CD4-positive, alpha-beta T cell (primary cell): ENCODE results near the gene CDH13. TPM values are rescaled to one million over a fixed set of nuclear protein-coding genes. Genes with fewer than 3 reads are reported as not detected.

Experiments used
- ATAC-seq: fragments of 200-7000 bp; cut with Tn5 transposase; one replicate; pipeline ENCODE4 v1.10.0; 2022; ENCODE audit warnings: mild to moderate bottlenecking; ENCODE audit not compliant: poor library complexity
- CTCF ChIA-PET: fragments of 350-600 bp; sonication (Branson Sonifier 250); formaldehyde crosslinking; loops from one replicate; lab custom pipeline; 2021; ENCODE audit warnings: antibody characterized with exemption, inconsistent platforms; lab: Charles Lee
- POLR2A ChIA-PET: fragments of 350-600 bp; sonication (Branson Sonifier 250); formaldehyde crosslinking; loops from one replicate; lab custom pipeline; 2021; ENCODE audit warnings: antibody characterized with exemption, inconsistent platforms; lab: Charles Lee
- DNase-seq, 14 experiments: peaks; one replicate each; pipeline ENCODE4 v3.0.0-alpha.2; 2013 to 2020; ENCODE audit warnings: mixed read lengths in 2 of 14
- H3K27ac ChIP-seq, 2 donors: one replicate each; pipeline versions ENCODE4 v1.5.1 to v1.7.0; 2013; ENCODE audit warnings: low read length in 2 of 2, low read depth in 1 of 2, mild to moderate bottlenecking in 1 of 2
- H3K27me3 ChIP-seq, 2 experiments: 1 replicate in 1 of 2; 2 replicates in 1 of 2; pipeline versions ENCODE4 v1.6.1 to v1.7.0; 2013; ENCODE audit warnings: low read length in 2 of 2, control low read depth in 1 of 2, mild to moderate bottlenecking in 1 of 2, moderate library complexity in 1 of 2; ENCODE audit not compliant: insufficient read depth in 2 of 2, control insufficient read depth in 1 of 2
- H3K36me3 ChIP-seq: one replicate; pipeline ENCODE4 v1.6.1; 2013; ENCODE audit warnings: low read length, control low read depth; ENCODE audit not compliant: insufficient read depth
- H3K4me1 ChIP-seq: one replicate; pipeline ENCODE4 v1.6.1; 2013; ENCODE audit warnings: low read length, control low read depth; ENCODE audit not compliant: insufficient read depth
- H3K4me3 ChIP-seq: one replicate; pipeline ENCODE4 v1.5.1; 2013; ENCODE audit warnings: mild to moderate bottlenecking, low read length, moderate library complexity
- H3K9me3 ChIP-seq, 2 experiments: 1 replicate in 1 of 2; 2 replicates in 1 of 2; pipeline versions ENCODE4 v1.6.1 to v1.7.0; 2013; ENCODE audit warnings: low read length in 2 of 2, mild to moderate bottlenecking in 2 of 2, control low read depth in 1 of 2, moderate library complexity in 1 of 2; ENCODE audit not compliant: control insufficient read depth in 1 of 2, insufficient read depth in 1 of 2
- H3K27ac Mint-ChIP-seq: one replicate; pipeline ENCODE4 v1.8.0; 2020; ENCODE audit warnings: mixed read lengths
- H3K27me3 Mint-ChIP-seq: one replicate; pipeline ENCODE4 v1.8.0; 2021; ENCODE audit warnings: mixed read lengths
- H3K36me3 Mint-ChIP-seq: one replicate; pipeline ENCODE4 v1.8.0; 2021; ENCODE audit warnings: low read depth, mixed read lengths
- H3K4me1 Mint-ChIP-seq: one replicate; pipeline ENCODE4 v1.8.0; 2021; ENCODE audit warnings: low read depth, mixed read lengths
- H3K4me3 Mint-ChIP-seq: one replicate; pipeline ENCODE4 v1.8.0; 2020; ENCODE audit warnings: mild to moderate bottlenecking, mixed read lengths
- H3K9me3 Mint-ChIP-seq: one replicate; pipeline ENCODE4 v1.8.0; 2020; ENCODE audit warnings: mixed read lengths
- intact Hi-C, 2 experiments: fragments of 100-400 bp; cut with DNase I in 1 of 2; cut with micrococcal nuclease in 1 of 2; formaldehyde crosslinking; loops; one replicate each; pipeline versions ENCODE4 v1.15.1 to v1.9.0; 2023 to 2025; cut with DNase I, micrococcal nuclease
- total RNA-seq, 174 experiments: library from RNA in 2 of 174; stranded (reverse) in 2 of 174; gene quantifications; one replicate each; pipeline ENCODE4 v1.2.3 and lab custom pipeline; 2021 to 2026
- TF ChIP-seq, protein P1 (sequence below): fragments of 200-600 bp; IDR thresholded peaks from one replicate; pipeline ENCODE4 v1.8.0; 2022; ENCODE audit warnings: antibody characterized with exemption, mild to moderate bottlenecking

Gene CDH13
- total RNA-seq, 2 experiments from 2014 or later: not detected

DNA sequence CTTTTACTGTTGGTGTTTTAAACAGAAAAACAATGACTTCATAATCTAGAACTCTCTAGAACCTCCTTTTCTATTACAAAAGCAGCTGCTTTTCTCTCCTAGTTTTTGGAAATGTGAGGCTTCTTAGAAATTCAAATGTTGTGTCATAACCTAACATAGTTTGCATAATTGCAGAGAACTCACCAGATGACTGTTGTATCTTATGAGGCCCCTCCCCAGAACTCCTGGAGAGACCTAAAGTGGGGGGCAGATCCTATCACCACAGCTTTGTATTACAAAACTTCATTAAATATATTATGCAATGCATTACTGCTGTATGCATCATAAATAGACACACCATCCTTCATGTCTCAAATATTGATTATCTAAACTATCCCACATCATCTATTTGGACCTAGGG, 642.3 kb downstream of the CDH13 start:
- Histone ChIP-seq H3K36me3 (no peaks in the 10 kb centered on the region), H3K27me3 (no peaks in the 10 kb centered on the region), H3K4me1 (no peaks in the 10 kb centered on the region), H3K27ac (no peak overlapping the region), H3K4me3 (no peak overlapping the region), H3K9me3 (no peaks in the 10 kb centered on the region)
- DNase-seq: no peak
- ChIA-PET CTCF (no interaction called here), POLR2A (no interaction called here)
- intact Hi-C loops: no loop called here
- Mint-ChIP-seq H3K4me1 (no peaks in the 10 kb centered on the region), H3K27ac (no peak overlapping the region), H3K27me3 (peaks cover 12% of the 10 kb centered on the region), H3K4me3 (no peak overlapping the region), H3K36me3 (no peaks in the 10 kb centered on the region), H3K9me3 (no peaks in the 10 kb centered on the region)
- no peak for ATAC-seq
- TF ChIP-seq, protein P1, sequence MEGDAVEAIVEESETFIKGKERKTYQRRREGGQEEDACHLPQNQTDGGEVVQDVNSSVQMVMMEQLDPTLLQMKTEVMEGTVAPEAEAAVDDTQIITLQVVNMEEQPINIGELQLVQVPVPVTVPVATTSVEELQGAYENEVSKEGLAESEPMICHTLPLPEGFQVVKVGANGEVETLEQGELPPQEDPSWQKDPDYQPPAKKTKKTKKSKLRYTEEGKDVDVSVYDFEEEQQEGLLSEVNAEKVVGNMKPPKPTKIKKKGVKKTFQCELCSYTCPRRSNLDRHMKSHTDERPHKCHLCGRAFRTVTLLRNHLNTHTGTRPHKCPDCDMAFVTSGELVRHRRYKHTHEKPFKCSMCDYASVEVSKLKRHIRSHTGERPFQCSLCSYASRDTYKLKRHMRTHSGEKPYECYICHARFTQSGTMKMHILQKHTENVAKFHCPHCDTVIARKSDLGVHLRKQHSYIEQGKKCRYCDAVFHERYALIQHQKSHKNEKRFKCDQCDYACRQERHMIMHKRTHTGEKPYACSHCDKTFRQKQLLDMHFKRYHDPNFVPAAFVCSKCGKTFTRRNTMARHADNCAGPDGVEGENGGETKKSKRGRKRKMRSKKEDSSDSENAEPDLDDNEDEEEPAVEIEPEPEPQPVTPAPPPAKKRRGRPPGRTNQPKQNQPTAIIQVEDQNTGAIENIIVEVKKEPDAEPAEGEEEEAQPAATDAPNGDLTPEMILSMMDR: no peak

DNA sequence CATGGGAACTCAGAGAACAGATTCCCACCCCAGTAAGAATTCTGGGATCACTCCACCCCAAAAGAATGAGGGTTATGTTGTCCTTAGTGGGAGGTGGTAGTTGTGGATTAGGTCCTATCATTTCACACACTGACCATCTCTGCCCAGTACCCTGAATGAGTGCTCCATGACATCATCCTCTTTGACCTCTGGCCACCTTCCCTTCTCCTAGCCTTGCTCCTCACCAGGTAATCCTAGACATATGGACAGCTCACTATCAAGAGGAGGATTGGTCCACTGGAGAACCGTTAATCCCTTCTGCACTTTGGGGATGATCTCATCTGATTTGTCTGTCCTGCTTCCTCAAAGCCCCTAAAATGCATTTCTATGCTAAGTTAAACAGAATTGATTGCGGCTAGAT, 642.8 kb downstream of the CDH13 start:
- Mint-ChIP-seq H3K4me1 (no peaks in the 10 kb centered on the region), H3K27ac (no peak overlapping the region), H3K9me3 (no peaks in the 10 kb centered on the region), H3K4me3 (no peak overlapping the region), H3K36me3 (no peaks in the 10 kb centered on the region), H3K27me3 (peaks cover 15% of the 10 kb centered on the region)
- intact Hi-C loops: no loop called here
- no peaks in the 10 kb centered on the region for H3K4me1 ChIP-seq
- CTCF ChIA-PET: no interaction called here
- no peak overlapping the region for H3K4me3 ChIP-seq
- H3K9me3 ChIP-seq: no peaks in the 10 kb centered on the region
- no peak for DNase-seq
- no peaks in the 10 kb centered on the region for H3K36me3 ChIP-seq
- no peaks in the 10 kb centered on the region for H3K27me3 ChIP-seq
- POLR2A ChIA-PET: no interaction called here
- no peak for ATAC-seq
- TF ChIP-seq, protein P1: no peak
- H3K27ac ChIP-seq: no peak overlapping the region

DNA sequence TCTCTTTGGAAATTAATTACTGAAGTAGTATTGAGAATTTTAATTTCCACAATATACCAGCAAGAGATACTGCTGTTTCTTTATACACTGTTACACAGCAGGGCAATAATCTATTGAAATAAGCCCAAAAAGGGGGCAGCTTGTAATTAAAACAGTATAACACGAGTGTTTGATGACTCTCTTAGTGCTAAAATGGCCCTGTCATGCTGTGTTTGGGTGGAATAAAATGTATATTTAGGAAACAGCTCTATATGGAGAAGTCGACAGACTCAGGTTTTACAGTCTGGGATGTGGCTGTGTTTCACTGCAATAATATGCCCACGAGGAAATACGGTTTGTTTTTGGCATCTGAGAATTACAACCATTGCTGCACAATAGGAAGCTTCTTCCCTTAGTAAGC, 643.3 kb downstream of the CDH13 start:
- no peaks in the 10 kb centered on the region for H3K4me1 ChIP-seq

More for the DNA sequence above, 643.3 kb downstream of the CDH13 start:
- Histone ChIP-seq H3K9me3 (no peaks in the 10 kb centered on the region), H3K36me3 (no peaks in the 10 kb centered on the region), H3K27ac (no peak overlapping the region), H3K4me3 (no peak overlapping the region), H3K27me3 (no peaks in the 10 kb centered on the region)
- CTCF ChIA-PET: no interaction called here
- DNase-seq: no peak
- POLR2A ChIA-PET: no interaction called here
- Mint-ChIP-seq H3K9me3 (no peaks in the 10 kb centered on the region), H3K27ac (no peak overlapping the region), H3K4me1 (no peaks in the 10 kb centered on the region), H3K27me3 (peaks cover 15% of the 10 kb centered on the region), H3K4me3 (no peak overlapping the region), H3K36me3 (no peaks in the 10 kb centered on the region)
- ATAC-seq: no peak
- intact Hi-C loops: no loop called here
- TF ChIP-seq, protein P1: no peak
